Testis (tissue), 2 donors: Measurements from ENCODE around the gene SCAP.

Experiments used
- CTCF ChIP-seq, 3 experiments: fragments of 450-650 bp in 2 of 3; fragments of 200-600 bp in 1 of 3; sonication (generic) in 1 of 3; IDR thresholded peaks; one replicate each; pipeline ENCODE4 v1.5.1; 2016 to 2019; ENCODE audit warnings: antibody characterized with exemption in 3 of 3, mild to moderate bottlenecking in 2 of 3, moderate library complexity in 1 of 3
- POLR2A ChIP-seq: fragments of 450-650 bp; IDR thresholded peaks from one replicate; pipeline ENCODE4 v1.6.1; 2017; ENCODE audit warnings: antibody characterized with exemption, mild to moderate bottlenecking, moderate library complexity

- no peak for TF ChIP-seq CTCF (IDR thresholded peaks at IDR 0.05)
- TF ChIP-seq POLR2A = no peak
Observed at GRCh38 chr3:47404431-47404876, 71.3 kb downstream of the SCAP start.
